Pancreas (tissue), 10 donors: Measurements from ENCODE around the gene SIGLEC5. TPM values are rescaled to one million over a fixed set of nuclear protein-coding genes. Genes with fewer than 3 reads are reported as not detected.
A peak's percentile ranks its signal among the peaks of the same experiment; 100 is the strongest.

Source experiments
- ATAC-seq, 4 donors: fragments of 200-7000 bp; cut with Tn5 transposase; one replicate each; pipeline versions ENCODE4 v1.8.0 to v1.9.1; 2020; ENCODE audit warnings: mild to moderate bottlenecking in 4 of 4, moderate library complexity in 4 of 4
- DNase-seq, 6 donors: peaks; one replicate each; pipeline ENCODE4 v3.0.0-alpha.2; 2020
- FAIRE-seq: peaks from 2 replicates; lab custom pipeline; 2012; peaks lifted over from hg19 to GRCh38; lab: Jason Lieb, UNC
- H3K27ac ChIP-seq, 4 donors: fragments of 200-600 bp; sonication (generic); 1 replicate in 3 of 4; 2 replicates in 1 of 4; pipeline versions ENCODE4 v1.5.0 to v1.8.0; 2020
- H3K27me3 ChIP-seq, 4 donors: fragments of 200-600 bp; one replicate each; pipeline ENCODE4 v1.8.0; 2021
- H3K36me3 ChIP-seq, 3 donors: fragments of 200-600 bp; sonication (generic) in 1 of 3; one replicate each; pipeline versions ENCODE4 v1.5.0 to v1.8.0; 2020 to 2021
- H3K4me1 ChIP-seq, 3 donors: fragments of 200-600 bp; one replicate each; pipeline ENCODE4 v1.8.0; 2021
- H3K4me3 ChIP-seq, 4 donors: fragments of 200-600 bp; sonication (generic) in 2 of 4; one replicate each; pipeline versions ENCODE4 v1.5.0 to v1.8.0; 2020 to 2021
- H3K9me3 ChIP-seq, 4 donors: fragments of 200-600 bp; one replicate each; pipeline ENCODE4 v1.8.0; 2021
- WGBS, 2 donors: extraction: QIAGEN DNeasy Blood & Tissue Kit; methylation state at CpG; one replicate each; pipeline ENCODE4 v1.1.7; 2013; 5-methylcytosine and 5-hydroxymethylcytosine counted together
- intact Hi-C, 3 donors: fragments of 100-400 bp; cut with DNase I; formaldehyde crosslinking; loops; one replicate each; pipeline versions ENCODE4 v1.11.1 to v1.14.2; 2022
- polyA plus RNA-seq, 2 donors: library from polyadenylated mRNA; stranded (reverse); fragments of 200-250 nt; gene quantifications; one replicate each; pipeline ENCODE4 v1.2.3, GENCODE V29; 2013
- total RNA-seq, 6 donors: library from RNA; stranded (reverse); fragmentation: NEBNext Ultra II Directional in 4 of 6; extraction: Animal tissue kit (Norgen Biotek cat#: 25700) in 4 of 6; gene quantifications; one replicate each; pipeline versions ENCODE4 v1.2.1 to v1.2.4, GENCODE V29; 2021 to 2023
- TF ChIP-seq, protein P1 (sequence below), 4 donors: fragments of 200-600 bp; sonication (generic) in 3 of 4; IDR thresholded peaks; one replicate each; pipeline versions ENCODE4 v1.5.0 to v1.8.0; 2021; ENCODE audit warnings: antibody characterized with exemption in 4 of 4
- donor health status: healthy with polysubstance abuse.
- donor health status: DM: no; HTN: no; CAD: no; lungs with moderate emphysema.
- donor health status: DM: no; HTN: no; CAD: no.
- donor health status: control.
- donor health status: control.
- donor health status: Bipolar disorder and iron deficiency.
- donor health status: DM: yes; HTN: yes; CAD: no.
- donor health status: DM: no; HTN: no; CAD: no.
- donor health status: DM: no; HTN: no; CAD: no.
- donor health status: DM: yes; HTN: yes; CAD: no.

Gene SIGLEC5
- total and polyA plus RNA-seq, 8 donors = 0.05 to 0.37 (median 0.11) TPM; not detected in 5

DNA sequence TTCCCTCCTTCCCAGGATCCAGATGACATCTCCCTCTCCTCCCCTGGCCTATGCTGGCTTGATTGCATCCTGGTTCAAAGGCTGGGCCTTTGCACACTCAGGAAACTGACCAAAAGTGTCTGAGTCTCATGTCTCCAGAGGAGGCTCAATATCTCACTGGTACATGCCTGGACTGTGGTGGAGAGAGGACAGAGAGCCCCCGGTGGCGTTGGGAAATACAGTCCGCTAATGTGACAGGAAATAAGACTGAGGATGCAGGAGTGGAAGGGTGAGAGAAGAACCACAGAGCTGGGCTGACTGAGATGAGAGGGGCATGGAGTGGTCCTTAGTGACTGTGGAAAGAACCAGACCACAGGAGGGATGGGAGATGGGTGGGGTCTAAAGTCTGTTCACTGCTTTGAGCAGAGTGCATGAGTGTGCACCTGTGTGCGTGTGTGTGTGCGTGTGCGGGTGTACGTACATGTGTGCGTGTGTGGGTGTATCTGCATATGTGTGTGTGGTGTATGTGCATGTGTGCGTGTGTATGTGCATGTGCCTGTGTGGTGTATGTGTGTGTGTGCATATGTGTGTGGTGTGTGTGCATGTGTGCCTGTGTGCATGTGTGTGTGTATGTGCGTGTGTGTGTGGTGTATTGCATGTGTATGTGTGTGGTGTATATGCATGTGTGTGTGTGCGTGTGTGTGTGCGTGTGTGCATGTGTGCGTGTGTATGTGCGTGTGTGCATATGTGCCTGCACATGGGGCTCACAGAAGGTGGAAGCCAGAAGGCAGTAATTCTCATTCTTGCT is 1.9 kb downstream of the SIGLEC5 start:
- intact Hi-C loops = no loop called here
- WGBS, 2 donors = 65 to 75% methylated on average over 14 of the region's 14 CpGs
- Histone ChIP-seq H3K27me3 (no peaks in the 10 kb centered on the region), H3K36me3 (no peaks in the 10 kb centered on the region), H3K27ac (no peak overlapping the region), H3K9me3 (no peaks in the 10 kb centered on the region), H3K4me1 (no peaks in the 10 kb centered on the region), H3K4me3 (no peak overlapping the region)
- FAIRE-seq (no peak), DNase-seq (no peak), ATAC-seq (no peak)
- TF ChIP-seq, protein P1, sequence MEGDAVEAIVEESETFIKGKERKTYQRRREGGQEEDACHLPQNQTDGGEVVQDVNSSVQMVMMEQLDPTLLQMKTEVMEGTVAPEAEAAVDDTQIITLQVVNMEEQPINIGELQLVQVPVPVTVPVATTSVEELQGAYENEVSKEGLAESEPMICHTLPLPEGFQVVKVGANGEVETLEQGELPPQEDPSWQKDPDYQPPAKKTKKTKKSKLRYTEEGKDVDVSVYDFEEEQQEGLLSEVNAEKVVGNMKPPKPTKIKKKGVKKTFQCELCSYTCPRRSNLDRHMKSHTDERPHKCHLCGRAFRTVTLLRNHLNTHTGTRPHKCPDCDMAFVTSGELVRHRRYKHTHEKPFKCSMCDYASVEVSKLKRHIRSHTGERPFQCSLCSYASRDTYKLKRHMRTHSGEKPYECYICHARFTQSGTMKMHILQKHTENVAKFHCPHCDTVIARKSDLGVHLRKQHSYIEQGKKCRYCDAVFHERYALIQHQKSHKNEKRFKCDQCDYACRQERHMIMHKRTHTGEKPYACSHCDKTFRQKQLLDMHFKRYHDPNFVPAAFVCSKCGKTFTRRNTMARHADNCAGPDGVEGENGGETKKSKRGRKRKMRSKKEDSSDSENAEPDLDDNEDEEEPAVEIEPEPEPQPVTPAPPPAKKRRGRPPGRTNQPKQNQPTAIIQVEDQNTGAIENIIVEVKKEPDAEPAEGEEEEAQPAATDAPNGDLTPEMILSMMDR (IDR thresholded peaks at IDR 0.05) = no peak

DNA sequence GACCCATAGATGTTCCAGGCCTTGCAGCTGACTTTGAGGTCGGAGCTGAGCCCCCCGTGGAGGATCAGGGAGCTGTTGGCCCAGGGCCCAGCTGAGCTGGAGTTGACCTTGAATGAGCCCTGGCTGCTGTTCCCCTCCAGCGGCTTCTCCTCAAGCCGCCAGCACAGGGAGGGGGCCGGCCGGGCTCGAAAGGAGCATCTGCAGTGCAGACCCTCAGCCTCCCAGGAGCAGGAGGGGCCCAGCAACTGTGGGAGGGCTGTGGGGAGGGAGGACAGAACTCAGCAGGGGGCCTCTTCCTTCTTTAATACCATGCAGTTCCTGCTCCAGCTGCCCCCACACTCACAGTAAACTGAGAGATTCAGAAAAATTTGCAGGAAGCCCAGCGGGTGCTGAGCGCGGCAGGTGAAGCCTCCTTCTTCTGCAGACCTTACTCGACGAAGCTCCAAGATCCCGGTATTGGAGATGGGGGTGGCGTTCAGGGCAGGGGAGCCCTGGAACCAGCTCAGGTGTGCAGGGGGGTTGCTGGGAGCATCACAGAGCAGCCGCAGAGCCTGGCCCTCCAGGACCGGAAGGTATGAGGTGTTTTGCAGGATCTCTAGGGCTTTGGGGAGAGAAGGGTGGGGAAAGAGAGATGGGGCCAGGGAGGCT is 2.6 kb downstream of the SIGLEC5 start:
- DNase-seq (peak in 1 of 6 donors; percentile 31), FAIRE-seq (no peak), ATAC-seq (no peak)
- WGBS, 2 donors = 37 to 39% methylated on average over 16 of the region's 16 CpGs
- H3K9me3 ChIP-seq = no peaks in the 10 kb centered on the region
- H3K4me3 ChIP-seq = no peak overlapping the region
- H3K27me3 ChIP-seq = no peaks in the 10 kb centered on the region
- intact Hi-C loops = no loop called here
- no peaks in the 10 kb centered on the region for H3K4me1 ChIP-seq
- TF ChIP-seq, protein P1 (IDR thresholded peaks at IDR 0.05) = no peak
- H3K36me3 ChIP-seq = no peaks in the 10 kb centered on the region
- no peak overlapping the region for H3K27ac ChIP-seq

DNA sequence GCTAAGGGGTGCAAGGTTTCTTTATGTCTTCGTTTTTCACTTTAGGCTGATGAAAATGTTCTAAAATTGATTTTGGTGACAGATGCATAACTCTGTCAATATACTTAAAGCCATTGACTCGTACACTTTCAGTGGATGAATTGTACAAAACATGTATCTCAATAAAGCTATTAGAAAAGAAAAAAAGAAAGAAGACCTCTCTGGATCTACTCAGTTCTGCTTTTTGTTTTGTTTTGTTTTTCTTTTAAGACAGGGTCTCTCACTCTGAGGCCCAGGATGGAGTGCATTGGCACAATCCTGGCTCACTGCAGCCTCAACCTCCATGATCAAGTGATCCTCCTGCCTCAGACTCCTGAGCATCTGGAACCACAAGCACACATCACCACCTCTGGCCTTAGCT is 3.5 kb downstream of the SIGLEC5 start:
- 19 to 35% methylated on average over 2 of the region's 2 CpGs for WGBS, 2 donors
- intact Hi-C loops = no loop called here
- Histone ChIP-seq H3K4me3 (no peak overlapping the region), H3K36me3 (no peaks in the 10 kb centered on the region), H3K4me1 (no peaks in the 10 kb centered on the region), H3K27ac (no peak overlapping the region), H3K27me3 (no peaks in the 10 kb centered on the region), H3K9me3 (no peaks in the 10 kb centered on the region)
- TF ChIP-seq, protein P1 (IDR thresholded peaks at IDR 0.05) = no peak
- no peak for DNase-seq
- FAIRE-seq = no peak
- no peak for ATAC-seq

DNA sequence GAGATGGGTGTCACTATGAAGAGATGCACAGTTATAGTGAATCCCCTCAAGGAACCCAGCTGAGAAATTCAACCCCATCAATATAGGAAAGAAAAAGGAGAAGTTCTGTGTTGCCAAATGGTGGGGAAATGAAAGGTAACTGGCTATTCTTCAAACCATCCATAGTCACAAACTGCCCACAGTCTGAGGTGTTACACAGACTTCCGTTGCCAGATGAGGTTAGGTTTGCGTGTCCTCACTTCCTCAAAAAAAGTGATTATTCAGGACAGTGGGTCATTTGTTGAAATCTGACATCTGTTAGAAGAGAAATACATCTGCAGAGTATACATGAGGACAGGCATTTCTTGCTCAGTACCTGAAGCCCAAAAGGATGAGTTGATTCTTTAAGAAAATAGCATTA is 9.0 kb downstream of the SIGLEC5 start:
- H3K4me1 ChIP-seq = no peaks in the 10 kb centered on the region
- no peak overlapping the region for H3K27ac ChIP-seq
- H3K4me3 ChIP-seq = no peak overlapping the region
- H3K9me3 ChIP-seq = no peaks in the 10 kb centered on the region
- FAIRE-seq = no peak
- TF ChIP-seq, protein P1 (IDR thresholded peaks at IDR 0.05) = no peak
- intact Hi-C loops = no loop called here
- no peak for ATAC-seq
- H3K36me3 ChIP-seq = no peaks in the 10 kb centered on the region
- DNase-seq = no peak
- no peaks in the 10 kb centered on the region for H3K27me3 ChIP-seq
- 33 to 52% methylated on average over 2 of the region's 2 CpGs for WGBS, 2 donors

DNA sequence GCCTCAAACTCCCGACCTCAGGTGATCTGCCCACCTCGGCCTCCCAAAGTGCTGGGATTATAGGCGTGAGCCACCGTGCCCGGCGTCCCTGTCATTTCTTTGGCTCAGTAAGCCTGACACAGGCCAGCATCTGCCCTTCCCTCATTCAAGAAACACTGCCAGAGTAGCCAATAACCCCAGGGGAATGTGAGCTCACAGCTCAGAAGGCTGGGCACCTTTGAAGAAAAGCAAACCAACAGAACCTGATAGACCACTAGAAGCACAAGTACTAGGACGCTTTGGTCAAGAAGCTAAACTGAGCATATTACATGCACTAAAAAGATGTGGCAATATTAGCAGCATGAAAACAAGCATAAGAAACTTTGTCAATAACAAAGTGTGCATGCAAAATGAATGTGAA is 14.2 kb downstream of the SIGLEC5 start:
- H3K4me3 ChIP-seq = no peak overlapping the region
- no peak for ATAC-seq
- DNase-seq = no peak
- no peak for FAIRE-seq
- 57 to 63% methylated on average over 7 of the region's 7 CpGs for WGBS, 2 donors
- no peaks in the 10 kb centered on the region for H3K4me1 ChIP-seq
- H3K9me3 ChIP-seq = no peaks in the 10 kb centered on the region
- TF ChIP-seq, protein P1 (IDR thresholded peaks at IDR 0.05) = no peak
- no peak overlapping the region for H3K27ac ChIP-seq
- no peaks in the 10 kb centered on the region for H3K36me3 ChIP-seq
- H3K27me3 ChIP-seq = no peaks in the 10 kb centered on the region
- intact Hi-C loops = no loop called here
